Activated CD8-positive, alpha-beta memory T cell treated with anti-CD3 and anti-CD28 coated beads, Interleukin-2, amount 10 ng/mL, durations not matched to agents 7 days and 5 days (primary cell): Measurements from ENCODE around the gene OGT. TPM values are rescaled to one million over a fixed set of nuclear protein-coding genes. Genes with fewer than 3 reads are reported as not detected.
"Not testable (repeated sequence)": the region's sequence is repeated elsewhere in the genome, so short reads cannot be mapped to it uniquely, and the experiment has no call there.

Experiments
- ATAC-seq: fragments of 150-1000 bp; cut with Tn5 transposase; one replicate; pipeline ENCODE4 v1.10.0; 2021; ENCODE audit warnings: moderate library complexity
- CTCF ChIA-PET: fragments of 350-600 bp; sonication (Branson Sonifier 250); formaldehyde crosslinking; loops from one replicate; lab custom pipeline; 2021; ENCODE audit warnings: antibody characterized with exemption; lab: Charles Lee
- DNase-seq: peaks from one replicate; pipeline ENCODE4 v3.0.0-alpha.2; 2020
- H3K27ac Mint-ChIP-seq: one replicate; pipeline ENCODE4 v1.8.0; 2021; ENCODE audit warnings: mild to moderate bottlenecking, mixed read lengths
- H3K27me3 Mint-ChIP-seq: one replicate; pipeline ENCODE4 v1.8.0; 2021; ENCODE audit warnings: mixed read lengths
- H3K36me3 Mint-ChIP-seq: one replicate; pipeline ENCODE4 v1.8.0; 2021; ENCODE audit warnings: mild to moderate bottlenecking, mixed read lengths
- H3K4me1 Mint-ChIP-seq: one replicate; pipeline ENCODE4 v1.8.0; 2021; ENCODE audit warnings: mixed read lengths
- H3K4me3 Mint-ChIP-seq: one replicate; pipeline ENCODE4 v1.8.0; 2021; ENCODE audit warnings: mild to moderate bottlenecking, moderate library complexity, mixed read lengths
- H3K9me3 Mint-ChIP-seq: one replicate; pipeline ENCODE4 v1.8.0; 2022; ENCODE audit warnings: low read depth, mixed read lengths
- total RNA-seq, 2 experiments: library from RNA; stranded (reverse); gene quantifications; one replicate each; pipeline ENCODE4 v1.2.3, GENCODE V29; 2021

The OGT gene
- 100 to 1,000 TPM; 365 to 381 TPM for total RNA-seq

- H3K36me3 Mint-ChIP-seq: peaks cover 30% of the 10 kb centered on the region
- DNase-seq (peak; percentile 97), ATAC-seq (peak; percentile 78)
- H3K27me3 Mint-ChIP-seq: no peaks in the 10 kb centered on the region
- no peaks in the 10 kb centered on the region for H3K9me3 Mint-ChIP-seq
- CTCF ChIA-PET: interaction anchor here (0.9 to 3.0 kb wide), 7 partner anchors 10 to 337 kb away, joined by 3 to 8 read pairs (median 4); no protein-coding TSS in a partner anchor
- H3K4me1 Mint-ChIP-seq: peaks cover 21% of the 10 kb centered on the region
- peak within 1 kb of the TSS; percentile 97 for H3K27ac Mint-ChIP-seq
- peak within 1 kb of the TSS; percentile 92 for H3K4me3 Mint-ChIP-seq
Measured at GRCh38 chrX:71532753-71533425, at the start of gene OGT. Gene OGT, plus strand, starts transcription at chrX:71533104. Its CDS starts 196 bp downstream, at chrX:71533300.

DNA sequence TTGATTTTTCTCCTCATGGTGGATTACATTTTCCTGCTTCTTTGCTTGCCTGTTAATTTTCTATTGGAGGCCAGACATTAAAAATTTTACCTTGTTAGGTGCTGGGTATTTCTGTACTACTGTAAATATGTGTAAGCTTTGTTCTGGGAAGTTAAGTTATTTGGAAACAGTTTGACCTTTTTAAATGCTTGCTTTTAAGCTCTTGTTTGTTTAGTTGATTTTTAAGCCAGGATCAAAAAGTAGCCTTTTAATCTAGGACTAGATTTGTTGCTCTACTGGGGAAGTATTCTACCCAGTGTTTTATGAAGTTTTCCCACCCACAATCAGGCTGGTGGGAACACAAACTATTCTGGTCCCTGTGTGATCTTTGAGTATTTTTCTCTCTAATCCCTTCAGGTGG lies 45.1 kb upstream of the OGT start:
- Mint-ChIP-seq H3K9me3 (no peaks in the 10 kb centered on the region), H3K27me3 (no peaks in the 10 kb centered on the region), H3K4me1 (peaks cover 15% of the 10 kb centered on the region), H3K4me3 (no peak overlapping the region), H3K36me3 (peaks cover 8% of the 10 kb centered on the region), H3K27ac (no peak overlapping the region)
- DNase-seq (no peak), ATAC-seq (no peak)
- CTCF ChIA-PET: no interaction called here

DNA sequence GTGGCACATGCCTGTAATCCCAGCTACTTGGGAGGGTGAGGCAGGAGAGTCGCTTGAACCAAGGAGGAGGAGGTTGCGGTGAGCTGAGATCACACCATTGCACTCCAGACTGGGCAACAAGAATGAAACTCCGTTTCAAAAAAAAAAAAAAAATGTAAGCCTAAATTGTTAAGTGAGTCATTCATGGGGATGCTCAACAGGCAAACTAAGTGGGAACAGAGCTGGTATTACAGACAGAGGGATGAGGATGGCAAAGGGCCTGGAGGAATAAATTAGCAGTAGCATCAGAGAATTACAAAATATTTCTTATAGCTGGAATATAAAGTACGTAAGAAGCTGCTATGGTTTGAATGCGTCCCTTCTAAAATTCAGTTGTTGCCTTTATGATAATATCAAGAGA lies 43.4 kb upstream of the OGT start:
- DNase-seq: no peak
- H3K36me3 Mint-ChIP-seq: peaks cover 10% of the 10 kb centered on the region
- H3K4me1 Mint-ChIP-seq: peaks cover 20% of the 10 kb centered on the region
- H3K27ac Mint-ChIP-seq: no peak overlapping the region
- no peaks in the 10 kb centered on the region for H3K27me3 Mint-ChIP-seq
- no peak for ATAC-seq
- H3K4me3 Mint-ChIP-seq: no peak overlapping the region
- no peaks in the 10 kb centered on the region for H3K9me3 Mint-ChIP-seq
- CTCF ChIA-PET: no interaction called here

GRCh38 chrX:71492231-71493065 lies 40.5 kb upstream of the OGT start:
- H3K4me3 Mint-ChIP-seq: peak overlapping the region; percentile 82
- peaks cover 28% of the 10 kb centered on the region for H3K4me1 Mint-ChIP-seq
- ATAC-seq: peak; percentile 83
- H3K27ac Mint-ChIP-seq: peak overlapping the region; percentile 81
- H3K27me3 Mint-ChIP-seq: no peaks in the 10 kb centered on the region
- DNase-seq: peak; percentile 74
- no peaks in the 10 kb centered on the region for H3K9me3 Mint-ChIP-seq
- H3K36me3 Mint-ChIP-seq: peaks cover 11% of the 10 kb centered on the region
- CTCF ChIA-PET: interaction anchor here (0.7 to 1.0 kb wide), 3 partner anchors 13 to 42 kb away, joined by 3 read pairs; partner anchors contain the start of gene OGT

GRCh38 chrX:71493111-71493613 lies 39.7 kb upstream of the OGT start:
- Mint-ChIP-seq H3K9me3 (no peaks in the 10 kb centered on the region), H3K27me3 (no peaks in the 10 kb centered on the region), H3K27ac (no peak overlapping the region), H3K4me3 (peak overlapping the region; percentile 82), H3K4me1 (peaks cover 26% of the 10 kb centered on the region), H3K36me3 (peaks cover 7% of the 10 kb centered on the region)
- CTCF ChIA-PET: interaction anchor here (0.7 to 1.0 kb wide), 2 partner anchors 14 to 42 kb away, joined by 3 read pairs; no protein-coding TSS in a partner anchor
- ATAC-seq: no peak
- no peak for DNase-seq

DNA sequence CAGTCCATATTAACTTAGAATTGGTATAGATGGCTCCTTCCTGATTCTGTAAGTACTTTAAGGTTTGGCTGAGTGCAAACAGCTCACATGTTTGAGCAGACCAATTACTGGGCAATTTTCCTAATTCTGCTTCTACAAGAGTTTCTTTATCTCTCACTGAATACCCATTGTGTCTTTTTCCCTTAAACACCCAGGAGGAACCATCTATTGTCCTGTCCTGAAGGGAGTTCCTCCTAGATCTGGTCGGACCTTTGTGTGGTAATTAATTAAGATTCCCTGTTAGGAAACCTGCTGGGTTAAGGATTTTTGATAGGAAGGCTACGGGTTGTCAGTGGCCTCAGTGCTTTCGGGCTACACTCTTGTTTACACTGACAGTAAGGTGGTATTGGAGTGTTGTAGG lies 36.9 kb upstream of the OGT start:
- not testable (repeated sequence) for ATAC-seq, H3K27me3 Mint-ChIP-seq, DNase-seq, H3K36me3 Mint-ChIP-seq, H3K9me3 Mint-ChIP-seq, H3K27ac Mint-ChIP-seq
- CTCF ChIA-PET: interaction anchor here (1.0 kb wide), 1 partner anchor 38 kb away, joined by 3 read pairs; no protein-coding TSS in a partner anchor
- Mint-ChIP-seq H3K4me1 (peaks cover 22% of the 10 kb centered on the region), H3K4me3 (peak overlapping the region; percentile 21)

DNA sequence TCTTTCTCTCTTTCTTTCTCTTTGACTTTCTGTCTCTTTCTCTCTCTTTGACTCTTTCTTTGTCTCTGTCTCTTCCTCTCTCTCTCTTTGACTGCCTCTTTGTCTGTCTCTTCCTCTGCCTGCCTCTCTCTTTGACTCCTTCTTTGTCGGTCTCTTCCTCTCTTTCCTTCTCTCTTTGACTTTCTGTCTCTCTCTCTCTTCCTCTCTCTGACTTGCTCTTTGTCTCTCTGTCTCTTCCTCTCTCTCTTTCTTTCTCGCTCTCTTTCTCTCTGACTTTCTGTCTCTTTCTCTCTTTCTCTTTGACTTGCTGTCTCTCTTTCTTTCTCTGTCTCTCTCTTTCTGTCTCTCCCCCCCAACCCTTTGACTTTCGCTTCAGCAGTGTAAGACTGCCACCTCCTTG lies 36.4 kb upstream of the OGT start:
- ATAC-seq: no peak
- no peaks in the 10 kb centered on the region for H3K27me3 Mint-ChIP-seq
- no peaks in the 10 kb centered on the region for H3K9me3 Mint-ChIP-seq
- peak overlapping the region; percentile 21 for H3K4me3 Mint-ChIP-seq
- DNase-seq: no peak
- no peak overlapping the region for H3K27ac Mint-ChIP-seq
- CTCF ChIA-PET: no interaction called here
- peaks cover 19% of the 10 kb centered on the region for H3K4me1 Mint-ChIP-seq
- H3K36me3 Mint-ChIP-seq: peaks cover 3% of the 10 kb centered on the region

DNA sequence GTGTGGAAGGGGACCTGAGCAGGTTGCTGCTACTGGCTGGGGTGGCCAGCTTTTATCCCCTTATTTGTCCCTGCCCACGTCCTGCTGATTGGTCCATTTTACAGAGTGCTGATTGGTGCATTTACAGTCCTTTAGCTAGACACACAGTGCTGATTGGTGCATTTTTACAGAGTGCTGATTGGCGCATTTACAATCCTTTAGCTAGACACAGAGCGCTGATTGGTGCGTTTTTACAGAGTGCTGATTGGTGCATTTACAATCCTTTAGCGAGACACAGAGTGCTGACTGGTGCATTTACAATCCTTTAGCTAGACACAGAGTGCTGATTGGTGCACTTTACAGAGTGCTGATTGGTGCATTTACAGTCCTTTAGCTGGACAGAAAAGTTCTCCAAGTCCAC lies 30.8 kb upstream of the OGT start:
- H3K4me1 Mint-ChIP-seq, CTCF ChIA-PET, DNase-seq, H3K27me3 Mint-ChIP-seq, ATAC-seq, H3K4me3 Mint-ChIP-seq, H3K36me3 Mint-ChIP-seq, H3K9me3 Mint-ChIP-seq, H3K27ac Mint-ChIP-seq: not testable (repeated sequence)

DNA sequence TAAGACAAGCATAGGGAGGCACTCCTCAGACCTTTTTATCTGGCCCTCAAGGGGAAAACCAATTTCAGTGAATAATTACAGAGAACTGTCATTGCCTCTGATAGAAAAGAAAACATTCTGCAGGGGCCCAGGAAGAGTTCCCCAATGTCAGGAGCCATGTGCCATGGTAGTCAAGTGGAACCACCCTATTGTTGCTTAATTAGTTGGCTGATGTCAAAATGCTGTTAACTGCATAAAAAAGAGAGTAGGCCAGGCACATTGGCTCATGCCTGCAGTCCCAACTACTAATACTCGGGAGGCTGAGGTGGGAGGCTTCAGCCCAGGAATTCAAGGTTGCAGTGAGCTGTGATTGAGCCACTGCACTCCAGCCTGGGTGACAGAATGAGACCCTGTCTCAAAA lies 28.6 kb upstream of the OGT start:
- DNase-seq (no peak), ATAC-seq (no peak)
- Mint-ChIP-seq H3K27ac (no peak overlapping the region), H3K9me3 (no peaks in the 10 kb centered on the region), H3K27me3 (no peaks in the 10 kb centered on the region), H3K36me3 (no peaks in the 10 kb centered on the region), H3K4me3 (no peak overlapping the region), H3K4me1 (no peaks in the 10 kb centered on the region)
- CTCF ChIA-PET: no interaction called here

DNA sequence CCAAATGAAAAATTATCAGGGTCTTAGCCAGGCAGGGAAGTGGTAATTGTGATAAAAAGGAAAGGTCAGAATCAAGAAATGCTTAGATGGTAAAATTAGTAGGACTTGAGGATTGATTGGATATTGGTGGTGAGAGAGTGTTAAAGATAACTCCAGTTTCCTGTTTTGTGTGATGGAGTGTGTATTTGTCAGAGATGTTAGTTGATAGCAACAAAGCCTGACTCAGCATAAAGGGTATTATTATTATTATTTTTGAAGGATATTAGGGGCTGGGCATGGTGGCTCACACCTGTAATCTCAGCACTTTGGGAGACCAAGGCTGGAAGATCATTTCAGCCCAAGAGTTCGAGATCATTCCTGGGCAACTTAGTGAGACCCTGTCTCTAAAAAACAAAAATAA lies 23.6 kb upstream of the OGT start:
- Mint-ChIP-seq H3K36me3 (peaks cover 3% of the 10 kb centered on the region), H3K4me3 (no peak overlapping the region), H3K27me3 (no peaks in the 10 kb centered on the region), H3K4me1 (peaks cover 7% of the 10 kb centered on the region), H3K9me3 (no peaks in the 10 kb centered on the region), H3K27ac (no peak overlapping the region)
- ATAC-seq: no peak
- no peak for DNase-seq
- CTCF ChIA-PET: no interaction called here

GRCh38 chrX:71510161-71510560 lies 22.7 kb upstream of the OGT start:
- Mint-ChIP-seq H3K27me3 (no peaks in the 10 kb centered on the region), H3K36me3 (peaks cover 3% of the 10 kb centered on the region), H3K4me1 (peaks cover 12% of the 10 kb centered on the region), H3K9me3 (no peaks in the 10 kb centered on the region), H3K4me3 (no peak overlapping the region), H3K27ac (no peak overlapping the region)
- ATAC-seq (no peak), DNase-seq (no peak)
- CTCF ChIA-PET: no interaction called here

GRCh38 chrX:71513731-71514130 lies 19.2 kb upstream of the OGT start:
- not testable (repeated sequence) for H3K36me3 Mint-ChIP-seq, H3K4me3 Mint-ChIP-seq, DNase-seq, H3K27me3 Mint-ChIP-seq, H3K9me3 Mint-ChIP-seq, ATAC-seq, H3K27ac Mint-ChIP-seq
- peaks cover 12% of the 10 kb centered on the region for H3K4me1 Mint-ChIP-seq
- CTCF ChIA-PET: interaction anchor here (0.6 to 1.1 kb wide), 3 partner anchors 13 to 148 kb away, joined by 3 read pairs; partner anchors contain the start of genes OGT and TAF1

- CTCF ChIA-PET: interaction anchor here (0.6 to 1.1 kb wide), 6 partner anchors 12 to 149 kb away, joined by 3 read pairs; partner anchors contain the start of genes OGT and TAF1
- DNase-seq: peak; percentile 62
- peaks cover 12% of the 10 kb centered on the region for H3K4me1 Mint-ChIP-seq
- no peaks in the 10 kb centered on the region for H3K9me3 Mint-ChIP-seq
- no peak overlapping the region for H3K4me3 Mint-ChIP-seq
- no peaks in the 10 kb centered on the region for H3K27me3 Mint-ChIP-seq
- ATAC-seq: peak; percentile 85
- H3K36me3 Mint-ChIP-seq: peaks cover 3% of the 10 kb centered on the region
- peak overlapping the region; percentile 8 for H3K27ac Mint-ChIP-seq
Measured at GRCh38 chrX:71514367-71515037, 18.4 kb upstream of the OGT start.
